Measurements from ENCODE around the gene SERPINE1. TPM values are rescaled to one million over a fixed set of nuclear protein-coding genes. Genes with fewer than 3 reads are reported as not detected.
A peak's percentile ranks its signal among the peaks of the same experiment; 100 is the strongest.

Gene SERPINE1
- total and polyA plus RNA-seq, 2 of the 13 experiments (the other 11 are each of a cell fraction or from before 2014, with no cell fraction given): 21.2 to 1,576 TPM

GRCh38 chr7:101126651-101127459, at the start of gene SERPINE1 (continued):
- no peak; the same call in 1 of the 2 replicates for TF ChIP-seq HINFP (CRISPR knock-in tag; IDR thresholded peaks at IDR 0.05; ENCODE audit: low read depth)
- TF ChIP-seq TCF7L2 (IDR thresholded peaks at IDR 0.05; ENCODE audit: low read depth, low read length): no peak
- no peak for TF ChIP-seq ZNF572 (CRISPR knock-in tag; IDR thresholded peaks at IDR 0.05)
- no peak for TF ChIP-seq ZNF138 (CRISPR knock-in tag; IDR thresholded peaks at IDR 0.05; ENCODE audit: low read depth)
- 0 out of 2 replicates have a peak, but pooled peaks have one; percentile 20 for TF ChIP-seq SNAPC4 (CRISPR knock-in tag; IDR thresholded peaks at IDR 0.05)
- no peak for TF ChIP-seq TRIM22 (IDR thresholded peaks at IDR 0.05)
- peak; percentile 58 for TF ChIP-seq SRY (CRISPR knock-in tag; IDR thresholded peaks at IDR 0.05)
- no peak; the same call in 1 of the 2 replicates for TF ChIP-seq ZBTB8A (CRISPR knock-in tag; IDR thresholded peaks at IDR 0.05; ENCODE audit: borderline replicate concordance, low read depth)
- peak; percentile 45; the same call in 1 of the 2 replicates for TF ChIP-seq KLF11 (CRISPR knock-in tag; IDR thresholded peaks at IDR 0.05)
- peak; percentile 96 for TF ChIP-seq SKI (IDR thresholded peaks at IDR 0.05; ENCODE audit: partially characterized antibody)
- TF ChIP-seq SAFB2 (CRISPR knock-in tag; IDR thresholded peaks at IDR 0.05; ENCODE audit: borderline replicate concordance, low read depth): peak; percentile 77
- TF ChIP-seq ZNF891 (CRISPR knock-in tag; IDR thresholded peaks at IDR 0.05): no peak; the same call in 1 of the 2 replicates
- TF ChIP-seq KDM2A (CRISPR knock-in tag; IDR thresholded peaks at IDR 0.05; ENCODE audit: borderline replicate concordance, low read depth): peak; percentile 48; the same call in 1 of the 2 replicates
- TF ChIP-seq ZNF614 (CRISPR knock-in tag; IDR thresholded peaks at IDR 0.05; ENCODE audit: borderline replicate concordance): peak; percentile 52; the same call in 1 of the 2 replicates
- TF ChIP-seq ZNF292 (CRISPR knock-in tag; IDR thresholded peaks at IDR 0.05; ENCODE audit: borderline replicate concordance, low read depth): peak; percentile 74; the same call in 1 of the 2 replicates
- 0 out of 2 replicates have a peak, but pooled peaks have one; percentile 23 for TF ChIP-seq ZNF232 (CRISPR knock-in tag; IDR thresholded peaks at IDR 0.05; ENCODE audit: borderline replicate concordance)
- TF ChIP-seq FOXO1 (CRISPR knock-in tag; IDR thresholded peaks at IDR 0.05): peak; percentile 80; the same call in 1 of the 2 replicates
- peak; percentile 58 for TF ChIP-seq ZNF18 (CRISPR knock-in tag; IDR thresholded peaks at IDR 0.05; ENCODE audit: insufficient replicate concordance)
- TF ChIP-seq HHEX (CRISPR knock-in tag; IDR thresholded peaks at IDR 0.05): peak; percentile 88

Measured in HepG2 (cell line).